ENCODE results near the gene FOSL2. TPM values are rescaled to one million over a fixed set of nuclear protein-coding genes. Genes with fewer than 3 reads are reported as not detected.

Gene FOSL2
- total RNA-seq, 1 experiment from 2014 or later = 141 TPM

DNA sequence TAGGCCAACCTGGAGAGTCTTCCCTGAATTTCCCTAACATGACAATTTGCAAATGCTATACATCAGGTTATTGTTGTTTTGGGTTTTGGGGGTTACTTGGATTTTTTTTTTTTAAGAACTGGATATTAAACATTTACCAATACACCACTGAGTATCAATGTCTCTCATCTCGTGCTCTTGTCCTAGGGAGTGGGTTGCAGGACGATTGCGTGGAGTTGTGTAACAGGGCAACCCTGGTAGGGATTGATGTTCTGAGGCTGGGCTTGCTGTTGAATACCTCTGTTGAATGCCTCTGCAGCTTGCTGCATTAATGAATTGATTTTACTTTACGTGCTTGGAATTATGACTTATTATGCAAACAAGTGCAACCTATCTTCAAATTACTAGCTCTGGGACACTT is 18.8 kb upstream of the FOSL2 start:
- Mint-ChIP-seq H3K4me1 (ENCODE audit: insufficient read depth, unreplicated experiment) (peaks cover 32% of the 10 kb centered on the region), H3K36me3 (ENCODE audit: insufficient read depth, unreplicated experiment) (no peaks in the 10 kb centered on the region), H3K4me3 (ENCODE audit: unreplicated experiment) (no peak overlapping the region), H3K27ac (ENCODE audit: low read depth, unreplicated experiment) (no peak overlapping the region), H3K9me3 (ENCODE audit: unreplicated experiment) (no peaks in the 10 kb centered on the region), H3K27me3 (ENCODE audit: insufficient read depth, unreplicated experiment) (no peaks in the 10 kb centered on the region)
- CTCF ChIA-PET = interaction anchor here (0.7 to 1.1 kb wide), 2 partner anchors 100 to 897 kb away, joined by 3 read pairs; no protein-coding TSS in a partner anchor
- POLR2A ChIA-PET = interaction anchor here (0.6 to 1.3 kb wide), 4 partner anchors 10 to 435 kb away, joined by 3 to 5 read pairs (median 3); no protein-coding TSS in a partner anchor
- BruUV-seq (replicated peaks) = no TSS peak
- intact Hi-C loops (cut with micrococcal nuclease) = no loop called here
- no peak for DNase-seq (ENCODE audit: unreplicated experiment)
- TF ChIP-seq, protein P1, sequence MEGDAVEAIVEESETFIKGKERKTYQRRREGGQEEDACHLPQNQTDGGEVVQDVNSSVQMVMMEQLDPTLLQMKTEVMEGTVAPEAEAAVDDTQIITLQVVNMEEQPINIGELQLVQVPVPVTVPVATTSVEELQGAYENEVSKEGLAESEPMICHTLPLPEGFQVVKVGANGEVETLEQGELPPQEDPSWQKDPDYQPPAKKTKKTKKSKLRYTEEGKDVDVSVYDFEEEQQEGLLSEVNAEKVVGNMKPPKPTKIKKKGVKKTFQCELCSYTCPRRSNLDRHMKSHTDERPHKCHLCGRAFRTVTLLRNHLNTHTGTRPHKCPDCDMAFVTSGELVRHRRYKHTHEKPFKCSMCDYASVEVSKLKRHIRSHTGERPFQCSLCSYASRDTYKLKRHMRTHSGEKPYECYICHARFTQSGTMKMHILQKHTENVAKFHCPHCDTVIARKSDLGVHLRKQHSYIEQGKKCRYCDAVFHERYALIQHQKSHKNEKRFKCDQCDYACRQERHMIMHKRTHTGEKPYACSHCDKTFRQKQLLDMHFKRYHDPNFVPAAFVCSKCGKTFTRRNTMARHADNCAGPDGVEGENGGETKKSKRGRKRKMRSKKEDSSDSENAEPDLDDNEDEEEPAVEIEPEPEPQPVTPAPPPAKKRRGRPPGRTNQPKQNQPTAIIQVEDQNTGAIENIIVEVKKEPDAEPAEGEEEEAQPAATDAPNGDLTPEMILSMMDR (IDR thresholded peaks at IDR 0.05; ENCODE audit: unreplicated experiment) = no peak

DNA sequence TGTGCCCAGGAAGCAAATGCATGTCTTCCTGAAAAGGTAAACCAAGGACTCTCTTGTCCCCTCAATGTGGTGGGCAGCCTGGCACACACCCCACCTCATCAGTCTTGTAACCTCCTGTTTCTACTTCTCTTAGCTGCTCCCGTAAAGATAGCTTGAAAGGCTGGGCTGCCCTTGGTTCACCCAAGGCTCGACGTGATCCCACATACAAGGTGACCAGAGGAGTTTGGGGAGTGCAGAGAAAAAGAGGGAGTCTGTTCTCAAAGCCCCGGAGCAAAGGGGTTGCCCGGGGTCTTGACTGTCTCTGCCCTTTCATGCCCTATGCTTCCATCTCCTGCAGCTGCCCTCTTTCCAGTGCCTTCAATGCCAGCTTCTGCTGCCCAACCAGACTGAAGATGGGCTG is 18.3 kb upstream of the FOSL2 start:
- POLR2A ChIA-PET = interaction anchor here (0.7 to 1.3 kb wide), 2 partner anchors 9 to 17 kb away, joined by 3 to 5 read pairs; no protein-coding TSS in a partner anchor
- Mint-ChIP-seq H3K27ac (ENCODE audit: low read depth, unreplicated experiment) (no peak overlapping the region), H3K36me3 (ENCODE audit: insufficient read depth, unreplicated experiment) (no peaks in the 10 kb centered on the region), H3K27me3 (ENCODE audit: insufficient read depth, unreplicated experiment) (no peaks in the 10 kb centered on the region), H3K4me1 (ENCODE audit: insufficient read depth, unreplicated experiment) (peaks cover 37% of the 10 kb centered on the region), H3K4me3 (ENCODE audit: unreplicated experiment) (no peak overlapping the region), H3K9me3 (ENCODE audit: unreplicated experiment) (no peaks in the 10 kb centered on the region)
- BruUV-seq (replicated peaks) = no TSS peak
- TF ChIP-seq, protein P1 (IDR thresholded peaks at IDR 0.05; ENCODE audit: unreplicated experiment) = no peak
- CTCF ChIA-PET = interaction anchor here (0.7 to 1.1 kb wide), 2 partner anchors 101 to 898 kb away, joined by 3 read pairs; no protein-coding TSS in a partner anchor
- no peak for DNase-seq (ENCODE audit: unreplicated experiment)
- intact Hi-C loops (cut with micrococcal nuclease) = no loop called here

DNA sequence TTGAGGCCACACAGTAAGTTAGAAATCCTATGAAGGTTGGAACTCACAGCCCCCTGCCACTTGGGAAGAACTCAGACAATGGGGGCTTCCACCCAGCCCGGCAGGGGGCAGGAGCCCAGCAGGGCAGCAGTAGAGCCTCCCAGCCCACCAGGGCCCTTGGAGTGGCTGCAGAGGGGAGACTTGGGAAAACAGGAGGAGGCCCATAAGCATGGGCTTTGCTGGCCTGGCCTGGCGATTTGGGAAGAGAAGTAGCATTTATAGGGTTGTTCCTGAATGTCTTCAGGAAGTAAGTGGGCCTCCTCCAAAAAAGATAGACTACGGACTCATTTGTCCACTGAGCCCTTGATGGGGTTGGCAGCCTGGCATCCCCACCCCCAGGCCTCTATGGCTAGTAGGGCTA is 17.4 kb upstream of the FOSL2 start:
- ChIA-PET CTCF (no interaction called here), POLR2A (interaction anchor here (1.2 to 7.3 kb wide), 4 partner anchors 16 to 42 kb away, joined by 3 to 295 read pairs (median 6); partner anchors contain the start of gene FOSL2)
- H3K4me3 Mint-ChIP-seq (ENCODE audit: unreplicated experiment) = no peak overlapping the region
- BruUV-seq (replicated peaks) = no TSS peak
- TF ChIP-seq, protein P1 (IDR thresholded peaks at IDR 0.05; ENCODE audit: unreplicated experiment) = no peak
- DNase-seq (ENCODE audit: unreplicated experiment) = no peak
- no peaks in the 10 kb centered on the region for H3K9me3 Mint-ChIP-seq (ENCODE audit: unreplicated experiment)
- H3K36me3 Mint-ChIP-seq (ENCODE audit: insufficient read depth, unreplicated experiment) = no peaks in the 10 kb centered on the region
- H3K27me3 Mint-ChIP-seq (ENCODE audit: insufficient read depth, unreplicated experiment) = no peaks in the 10 kb centered on the region
- intact Hi-C loops (cut with micrococcal nuclease) = no loop called here
- peaks cover 38% of the 10 kb centered on the region for H3K4me1 Mint-ChIP-seq (ENCODE audit: insufficient read depth, unreplicated experiment)
- no peak overlapping the region for H3K27ac Mint-ChIP-seq (ENCODE audit: low read depth, unreplicated experiment)

DNA sequence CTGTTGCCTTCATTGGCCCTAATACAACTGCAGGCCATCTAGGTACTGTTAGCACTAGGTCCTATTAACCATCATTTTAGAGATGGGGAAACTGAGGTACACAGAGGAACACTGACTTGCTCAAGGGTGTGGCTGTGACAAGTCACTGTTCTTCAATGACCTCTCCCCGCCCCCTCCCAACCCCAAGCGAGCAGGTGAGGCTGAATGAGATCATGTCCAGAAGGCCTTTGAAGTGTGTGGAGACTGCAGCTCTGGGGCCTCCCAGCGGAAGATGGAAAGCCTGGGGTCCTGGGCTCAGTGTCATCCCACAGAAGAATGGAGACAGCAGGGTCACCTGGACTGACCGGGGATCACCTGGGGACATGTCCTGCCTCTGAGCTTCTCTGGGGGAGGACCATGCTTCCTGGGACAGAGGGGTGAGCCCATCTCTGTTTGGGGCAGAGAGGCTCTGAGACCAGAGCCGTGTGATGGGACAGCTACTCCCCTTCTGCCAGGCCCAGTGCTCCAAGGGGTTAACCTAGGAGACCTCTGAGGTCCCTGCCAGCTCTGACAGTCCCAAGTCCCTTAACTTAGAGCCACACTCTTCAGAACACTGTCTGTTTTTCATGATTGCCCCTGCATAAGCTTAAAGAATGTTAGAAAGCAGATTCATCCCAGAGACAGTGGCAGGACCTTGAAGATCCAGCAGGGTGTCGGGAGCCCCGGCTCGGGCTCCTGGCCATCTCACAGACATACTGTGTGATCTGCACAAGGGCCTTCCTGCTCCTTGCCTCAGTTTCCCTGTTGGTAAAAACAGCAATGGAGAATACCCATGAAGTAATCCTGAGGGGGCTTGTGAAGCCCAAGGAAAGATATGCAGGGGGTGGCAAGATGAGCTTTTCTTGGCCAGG is 16.7 kb upstream of the FOSL2 start:
- TF ChIP-seq, protein P1 (IDR thresholded peaks at IDR 0.05; ENCODE audit: unreplicated experiment) = no peak
- Mint-ChIP-seq H3K4me1 (ENCODE audit: insufficient read depth, unreplicated experiment) (peaks cover 30% of the 10 kb centered on the region), H3K4me3 (ENCODE audit: unreplicated experiment) (no peak overlapping the region), H3K27ac (ENCODE audit: low read depth, unreplicated experiment) (no peak overlapping the region), H3K36me3 (ENCODE audit: insufficient read depth, unreplicated experiment) (no peaks in the 10 kb centered on the region), H3K9me3 (ENCODE audit: unreplicated experiment) (no peaks in the 10 kb centered on the region), H3K27me3 (ENCODE audit: insufficient read depth, unreplicated experiment) (no peaks in the 10 kb centered on the region)
- BruUV-seq (replicated peaks) = no TSS peak
- POLR2A ChIA-PET = interaction anchor here (1.2 to 7.3 kb wide), 12 partner anchors 11 to 241 kb away, joined by 3 to 295 read pairs (median 18); partner anchors contain the start of gene FOSL2
- intact Hi-C loops (cut with micrococcal nuclease) = no loop called here
- CTCF ChIA-PET = interaction anchor here (0.6 to 0.7 kb wide), 3 partner anchors 35 to 945 kb away, joined by 3 to 4 read pairs (median 4); no protein-coding TSS in a partner anchor
- no peak for DNase-seq (ENCODE audit: unreplicated experiment)

All from MCF 10A (cell line).